HG03521 (cell line): Measurements from ENCODE around the gene IGFBP2.
A peak's percentile ranks its signal among the peaks of the same experiment; 100 is the strongest.
"Not testable (repeated sequence)": the region's sequence is repeated elsewhere in the genome, so short reads cannot be mapped to it uniquely, and the experiment has no call there.

Experiments
- ATAC-seq: cut with Tn5 transposase; IDR thresholded peaks from one replicate; pipeline ENCODE4 v1.9.1; 2021; ENCODE audit warnings: mild to moderate bottlenecking, moderate library complexity; ENCODE audit not compliant: unreplicated experiment

The IGFBP2 gene

GRCh38 chr2:216632952-216633615 is at the start of gene IGFBP2:
Gene IGFBP2, plus strand, starts transcription at chr2:216633420. Its CDS starts 104 bp downstream, at chr2:216633524.
- ATAC-seq, result no peak

- no peak for ATAC-seq
Measured at GRCh38 chr2:216583606-216584005, 49.6 kb upstream of the IGFBP2 start.

GRCh38 chr2:216584112-216584511 is 49.1 kb upstream of the IGFBP2 start:
- ATAC-seq, result no peak

GRCh38 chr2:216585441-216585840 is 47.8 kb upstream of the IGFBP2 start:
- ATAC-seq, result no peak

- ATAC-seq, result no peak
Measured at GRCh38 chr2:216588861-216589710, 44.1 kb upstream of the IGFBP2 start.

- no peak for ATAC-seq
Measured at GRCh38 chr2:216589791-216590190, 43.4 kb upstream of the IGFBP2 start.

GRCh38 chr2:216590780-216591179 is 42.4 kb upstream of the IGFBP2 start:
- no peak for ATAC-seq

GRCh38 chr2:216591480-216591879 is 41.7 kb upstream of the IGFBP2 start:
- no peak for ATAC-seq

GRCh38 chr2:216594081-216594480 is 39.1 kb upstream of the IGFBP2 start:
- ATAC-seq, result no peak

- ATAC-seq, result no peak
Measured at GRCh38 chr2:216596236-216596979, 36.8 kb upstream of the IGFBP2 start.

GRCh38 chr2:216596980-216597509 is 36.2 kb upstream of the IGFBP2 start:
- no peak for ATAC-seq

GRCh38 chr2:216597825-216598224 is 35.4 kb upstream of the IGFBP2 start:
- not testable (repeated sequence) for ATAC-seq

- ATAC-seq, result no peak
Measured at GRCh38 chr2:216601632-216602409, 31.4 kb upstream of the IGFBP2 start.

- ATAC-seq, result no peak
Measured at GRCh38 chr2:216603010-216603883, 30.0 kb upstream of the IGFBP2 start.

GRCh38 chr2:216603884-216604245 is 29.4 kb upstream of the IGFBP2 start:
- no peak for ATAC-seq

GRCh38 chr2:216604458-216604857 is 28.8 kb upstream of the IGFBP2 start:
- ATAC-seq, result no peak

- ATAC-seq, result peak; percentile 83
Measured at GRCh38 chr2:216606551-216607276, 26.5 kb upstream of the IGFBP2 start.

- no peak for ATAC-seq
Measured at GRCh38 chr2:216607277-216607560, 26.0 kb upstream of the IGFBP2 start.

GRCh38 chr2:216608525-216608924 is 24.7 kb upstream of the IGFBP2 start:
- no peak for ATAC-seq
